Activated naive CD8-positive, alpha-beta T cell treated with anti-CD3 and anti-CD28 coated beads for 36 hours (primary cell): Measurements from ENCODE around the gene PLIN1. TPM values are rescaled to one million over a fixed set of nuclear protein-coding genes. Genes with fewer than 3 reads are reported as not detected.
"Not testable (repeated sequence)": the region's sequence is repeated elsewhere in the genome, so short reads cannot be mapped to it uniquely, and the experiment has no call there.

ENCODE experiments used
- DNase-seq: peaks from one replicate; pipeline ENCODE4 v3.0.0; 2021
- H3K27ac Mint-ChIP-seq: one replicate; pipeline ENCODE4 v1.8.0; 2022; ENCODE audit warnings: mild to moderate bottlenecking, moderate library complexity, mixed read lengths
- H3K27me3 Mint-ChIP-seq: one replicate; pipeline ENCODE4 v1.8.0; 2022; ENCODE audit warnings: mild to moderate bottlenecking, mixed read lengths
- H3K36me3 Mint-ChIP-seq: one replicate; pipeline ENCODE4 v1.8.0; 2021; ENCODE audit warnings: mild to moderate bottlenecking, mixed read lengths
- H3K4me1 Mint-ChIP-seq: one replicate; pipeline ENCODE4 v1.8.0; 2021; ENCODE audit warnings: mixed read lengths
- H3K4me3 Mint-ChIP-seq: one replicate; pipeline ENCODE4 v1.8.0; 2022; ENCODE audit warnings: mild to moderate bottlenecking, moderate library complexity, mixed read lengths
- H3K9me3 Mint-ChIP-seq: one replicate; pipeline ENCODE4 v1.8.0; 2022; ENCODE audit warnings: mixed read lengths
- total RNA-seq, 2 experiments: library from RNA; stranded (reverse); gene quantifications; one replicate each; pipeline ENCODE4 v1.2.3, GENCODE V29; 2021

Gene PLIN1, protein sequence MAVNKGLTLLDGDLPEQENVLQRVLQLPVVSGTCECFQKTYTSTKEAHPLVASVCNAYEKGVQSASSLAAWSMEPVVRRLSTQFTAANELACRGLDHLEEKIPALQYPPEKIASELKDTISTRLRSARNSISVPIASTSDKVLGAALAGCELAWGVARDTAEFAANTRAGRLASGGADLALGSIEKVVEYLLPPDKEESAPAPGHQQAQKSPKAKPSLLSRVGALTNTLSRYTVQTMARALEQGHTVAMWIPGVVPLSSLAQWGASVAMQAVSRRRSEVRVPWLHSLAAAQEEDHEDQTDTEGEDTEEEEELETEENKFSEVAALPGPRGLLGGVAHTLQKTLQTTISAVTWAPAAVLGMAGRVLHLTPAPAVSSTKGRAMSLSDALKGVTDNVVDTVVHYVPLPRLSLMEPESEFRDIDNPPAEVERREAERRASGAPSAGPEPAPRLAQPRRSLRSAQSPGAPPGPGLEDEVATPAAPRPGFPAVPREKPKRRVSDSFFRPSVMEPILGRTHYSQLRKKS
- under 1 TPM; 0.23 to 0.34 TPM for total RNA-seq

DNA sequence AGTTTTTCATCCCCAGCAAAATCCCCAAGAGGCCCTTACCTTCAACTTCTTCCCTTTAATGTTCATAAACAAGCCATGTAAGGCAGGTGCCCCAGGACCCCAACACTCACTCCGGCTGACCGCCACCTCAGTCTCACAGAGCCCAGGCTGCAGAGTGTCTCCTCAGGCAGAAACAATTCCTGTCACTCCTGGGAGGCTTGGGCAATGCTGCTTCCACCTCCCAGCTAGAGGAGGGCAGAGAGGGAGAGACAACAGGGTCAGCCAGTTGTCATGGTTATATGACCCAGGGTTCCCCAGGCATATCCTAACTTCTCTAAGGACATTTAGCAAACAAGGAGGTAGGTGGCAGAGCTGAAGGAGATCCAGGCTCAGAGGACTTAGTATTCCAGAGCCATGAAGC is at the start of gene PLIN1:
PLIN1 (minus strand) TSS at position 156 of the 400 bp plus-strand sequence. CDS start 1,878 bp downstream, outside the sequence.
- no peaks in the 10 kb centered on the region for H3K36me3 Mint-ChIP-seq
- no peak for DNase-seq
- H3K27ac Mint-ChIP-seq, result no peak within 1 kb of the TSS
- no peaks in the 10 kb centered on the region for H3K4me1 Mint-ChIP-seq
- no peaks in the 10 kb centered on the region for H3K27me3 Mint-ChIP-seq
- no peaks in the 10 kb centered on the region for H3K9me3 Mint-ChIP-seq
- H3K4me3 Mint-ChIP-seq, result no peak within 1 kb of the TSS

DNA sequence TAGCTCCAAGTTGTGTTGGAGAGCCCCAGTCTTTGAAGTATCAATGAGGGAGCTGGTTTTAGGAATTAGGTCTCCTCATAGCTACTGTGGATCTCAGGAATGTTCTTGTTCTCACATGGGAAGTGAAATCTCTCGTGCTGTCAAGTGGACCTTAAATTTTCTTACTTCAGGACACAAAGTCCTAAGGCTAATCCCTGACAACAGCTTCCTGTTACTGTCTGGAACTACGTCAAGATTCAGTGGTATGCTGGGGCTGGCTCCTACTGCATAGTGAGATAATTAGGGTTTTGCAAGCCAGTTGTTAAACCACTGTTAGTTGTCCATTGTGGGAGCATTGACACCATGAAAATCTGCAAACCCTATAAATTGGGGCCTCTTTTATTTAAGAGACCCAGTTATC is 49.1 kb upstream of the PLIN1 start:
- Mint-ChIP-seq H3K9me3 (no peaks in the 10 kb centered on the region), H3K36me3 (no peaks in the 10 kb centered on the region), H3K4me1 (no peaks in the 10 kb centered on the region), H3K27ac (no peak overlapping the region), H3K4me3 (no peak overlapping the region), H3K27me3 (peaks cover 3% of the 10 kb centered on the region)
- DNase-seq, result no peak

DNA sequence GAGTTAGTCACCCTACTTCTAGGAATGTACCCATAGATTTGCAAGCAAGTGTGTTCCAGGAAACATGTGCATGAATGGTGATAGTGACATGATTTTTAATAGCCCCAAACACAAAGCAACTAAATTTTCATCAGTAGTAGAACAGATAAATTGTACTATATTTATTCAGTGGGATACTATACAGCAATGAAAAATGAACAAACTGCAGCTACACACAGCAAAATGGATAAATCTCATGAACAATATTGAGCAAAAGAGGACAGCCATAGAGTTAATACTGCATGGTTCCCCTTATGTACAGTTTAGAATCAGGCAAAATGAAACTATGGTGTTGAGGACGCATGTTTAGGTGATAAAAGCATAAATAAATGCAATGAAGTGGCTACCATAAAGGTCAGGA is 45.9 kb upstream of the PLIN1 start:
- no peak overlapping the region for H3K27ac Mint-ChIP-seq
- H3K9me3 Mint-ChIP-seq, result no peaks in the 10 kb centered on the region
- H3K27me3 Mint-ChIP-seq, result peaks cover 12% of the 10 kb centered on the region
- H3K36me3 Mint-ChIP-seq, result no peaks in the 10 kb centered on the region
- H3K4me3 Mint-ChIP-seq, result no peak overlapping the region
- no peak for DNase-seq
- H3K4me1 Mint-ChIP-seq, result no peaks in the 10 kb centered on the region

DNA sequence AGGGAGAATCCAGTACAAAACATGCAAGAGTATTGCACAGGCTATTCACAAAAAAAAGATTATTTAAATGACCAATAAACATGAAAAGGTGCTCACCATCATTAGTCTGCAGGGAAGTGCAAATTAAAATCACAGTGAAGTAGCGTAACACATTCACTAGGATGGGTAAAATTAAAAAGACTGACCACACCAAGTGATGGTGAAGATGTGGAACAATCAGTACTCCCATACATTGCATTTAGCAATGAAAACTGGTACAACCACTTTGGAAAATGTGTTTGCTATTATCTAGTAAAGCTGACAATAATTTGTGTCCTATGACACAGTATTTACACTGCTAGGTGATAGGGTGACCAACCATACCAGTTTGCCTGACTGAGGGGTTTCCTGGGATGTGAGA is 45.5 kb upstream of the PLIN1 start:
- DNase-seq, result no peak
- H3K9me3 Mint-ChIP-seq, result no peaks in the 10 kb centered on the region
- no peaks in the 10 kb centered on the region for H3K4me1 Mint-ChIP-seq
- H3K27ac Mint-ChIP-seq, result no peak overlapping the region
- H3K4me3 Mint-ChIP-seq, result no peak overlapping the region
- peaks cover 13% of the 10 kb centered on the region for H3K27me3 Mint-ChIP-seq
- H3K36me3 Mint-ChIP-seq, result no peaks in the 10 kb centered on the region

DNA sequence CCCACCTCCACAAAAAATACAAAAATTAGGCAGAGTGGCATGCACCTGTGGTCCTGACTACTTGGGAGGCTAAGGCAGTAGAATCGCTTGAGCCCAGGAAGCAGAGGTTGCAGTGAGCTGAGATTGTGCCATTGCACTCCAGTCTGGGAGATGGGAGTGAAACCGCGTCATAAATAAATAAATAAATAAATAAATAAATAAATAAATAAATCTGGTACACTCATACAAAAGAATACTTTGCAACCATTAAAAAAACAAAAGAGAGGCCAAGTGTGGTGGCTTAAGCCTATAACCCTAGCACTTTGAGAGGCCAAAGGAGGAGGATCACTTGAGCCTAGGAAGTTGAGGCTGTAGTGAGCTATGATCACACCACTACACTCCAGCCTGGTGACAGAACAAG is 43.9 kb upstream of the PLIN1 start:
- Mint-ChIP-seq H3K4me1 (no peaks in the 10 kb centered on the region), H3K27ac (no peak overlapping the region), H3K27me3 (peaks cover 13% of the 10 kb centered on the region), H3K9me3 (no peaks in the 10 kb centered on the region), H3K36me3 (no peaks in the 10 kb centered on the region), H3K4me3 (no peak overlapping the region)
- no peak for DNase-seq

DNA sequence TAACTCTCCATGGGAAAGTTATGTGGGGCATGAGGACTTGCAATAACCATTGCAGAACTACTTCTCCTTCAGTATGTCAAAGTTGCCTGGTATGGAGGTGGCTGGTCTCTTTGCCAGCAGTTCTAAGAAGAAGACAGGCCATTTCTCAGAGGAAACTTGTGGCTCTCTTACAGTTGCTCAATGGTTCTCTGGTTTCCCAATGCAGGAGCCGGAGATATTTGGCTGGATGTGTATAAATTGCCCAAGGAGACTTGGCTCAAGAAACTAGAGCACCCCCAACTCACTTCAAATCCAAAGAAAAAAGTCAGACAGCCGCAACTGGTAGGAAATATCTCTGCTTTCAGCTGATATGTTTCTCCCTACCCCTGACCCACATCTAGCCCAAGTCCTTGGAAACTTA is 35.6 kb upstream of the PLIN1 start:
- Mint-ChIP-seq H3K36me3 (no peaks in the 10 kb centered on the region), H3K27me3 (no peaks in the 10 kb centered on the region), H3K27ac (no peak overlapping the region), H3K4me1 (no peaks in the 10 kb centered on the region), H3K4me3 (no peak overlapping the region), H3K9me3 (no peaks in the 10 kb centered on the region)
- DNase-seq, result no peak

DNA sequence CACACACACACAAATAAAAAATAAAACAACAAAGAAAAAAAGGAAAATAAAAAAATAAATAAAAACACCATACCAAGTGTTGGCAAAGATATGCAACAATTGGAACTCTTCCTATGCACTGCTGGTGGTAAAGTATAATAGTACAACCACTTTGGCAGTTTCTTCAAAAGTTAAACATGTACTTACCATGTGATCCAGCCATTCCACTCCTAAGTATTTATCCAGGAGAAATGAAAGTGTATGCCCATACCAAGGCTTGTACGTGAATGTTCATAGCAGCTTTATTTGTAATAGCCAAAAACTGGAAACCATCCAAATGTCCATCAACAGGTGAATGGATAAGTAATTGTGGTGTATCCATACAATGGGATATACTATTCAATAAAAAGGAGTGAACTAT is 28.4 kb upstream of the PLIN1 start:
- DNase-seq, result no peak
- Mint-ChIP-seq H3K9me3 (no peaks in the 10 kb centered on the region), H3K36me3 (no peaks in the 10 kb centered on the region), H3K27me3 (peaks cover 19% of the 10 kb centered on the region), H3K27ac (no peak overlapping the region), H3K4me1 (no peaks in the 10 kb centered on the region), H3K4me3 (no peak overlapping the region)

DNA sequence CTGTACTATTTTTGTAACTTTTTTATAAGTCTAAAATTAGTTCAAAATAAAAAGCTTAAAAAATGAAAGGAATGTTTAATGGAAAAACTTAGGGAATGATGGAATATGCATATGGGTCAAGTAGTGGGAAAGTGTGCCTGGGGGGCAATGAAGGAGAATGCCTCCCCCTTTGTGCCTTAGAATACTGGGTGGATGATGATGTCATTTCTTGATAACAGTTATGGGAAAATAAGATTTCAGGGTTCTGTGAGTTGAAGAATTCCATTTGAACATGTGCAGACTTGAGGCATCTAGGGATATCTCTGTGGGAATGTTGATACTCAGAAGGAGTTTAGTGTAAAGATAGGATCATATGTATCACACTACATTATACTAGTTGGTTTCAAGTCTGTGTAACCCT is 25.2 kb upstream of the PLIN1 start:
- Mint-ChIP-seq H3K9me3 (no peaks in the 10 kb centered on the region), H3K27ac (no peak overlapping the region), H3K4me1 (no peaks in the 10 kb centered on the region), H3K4me3 (no peak overlapping the region), H3K36me3 (no peaks in the 10 kb centered on the region), H3K27me3 (peaks cover 28% of the 10 kb centered on the region)
- no peak for DNase-seq

DNA sequence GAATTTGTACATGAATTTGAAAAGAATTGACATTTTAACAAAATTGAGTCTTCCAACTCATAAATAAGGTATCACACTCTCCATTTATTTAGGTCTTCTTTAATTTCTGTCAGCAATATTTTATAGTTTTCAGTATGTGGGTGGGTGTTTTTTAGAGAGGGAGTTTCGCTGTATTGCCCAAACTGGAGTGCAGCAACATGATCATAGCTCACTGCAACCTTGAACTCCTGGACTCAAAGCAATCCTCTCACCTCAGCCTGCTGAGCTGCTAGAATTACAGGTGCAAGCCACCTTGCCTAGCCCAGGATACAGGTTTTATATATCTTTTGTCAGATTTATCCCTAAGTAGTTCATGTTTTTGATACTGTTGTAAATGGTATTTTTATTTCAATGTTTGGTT is 16.0 kb upstream of the PLIN1 start:
- H3K4me3 Mint-ChIP-seq, result no peak overlapping the region
- no peaks in the 10 kb centered on the region for H3K36me3 Mint-ChIP-seq
- no peak for DNase-seq
- H3K4me1 Mint-ChIP-seq, result peaks cover 3% of the 10 kb centered on the region
- H3K27ac Mint-ChIP-seq, result no peak overlapping the region
- H3K9me3 Mint-ChIP-seq, result no peaks in the 10 kb centered on the region
- no peaks in the 10 kb centered on the region for H3K27me3 Mint-ChIP-seq

DNA sequence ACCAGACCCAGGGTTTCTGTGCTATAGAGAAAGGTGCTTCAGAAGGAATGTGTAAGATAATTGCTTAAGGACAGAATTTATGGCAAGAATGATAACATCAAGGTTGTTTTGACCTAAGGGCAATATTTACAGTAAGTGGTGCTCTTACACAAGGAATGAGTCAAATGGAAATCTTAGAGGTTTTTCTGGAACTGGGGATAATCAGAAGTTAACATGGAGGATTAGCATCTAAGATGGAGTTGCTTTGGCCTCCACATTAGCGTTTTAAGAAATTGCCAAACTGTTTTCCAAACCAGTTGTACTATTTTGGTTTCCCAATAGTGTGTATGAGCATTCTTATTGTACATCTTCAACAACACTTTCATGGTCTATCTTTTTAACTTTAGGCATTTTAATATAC is 14.5 kb upstream of the PLIN1 start:
- no peaks in the 10 kb centered on the region for H3K9me3 Mint-ChIP-seq
- no peak overlapping the region for H3K4me3 Mint-ChIP-seq
- H3K27me3 Mint-ChIP-seq, result no peaks in the 10 kb centered on the region
- H3K27ac Mint-ChIP-seq, result no peak overlapping the region
- no peaks in the 10 kb centered on the region for H3K36me3 Mint-ChIP-seq
- peaks cover 8% of the 10 kb centered on the region for H3K4me1 Mint-ChIP-seq
- no peak for DNase-seq

DNA sequence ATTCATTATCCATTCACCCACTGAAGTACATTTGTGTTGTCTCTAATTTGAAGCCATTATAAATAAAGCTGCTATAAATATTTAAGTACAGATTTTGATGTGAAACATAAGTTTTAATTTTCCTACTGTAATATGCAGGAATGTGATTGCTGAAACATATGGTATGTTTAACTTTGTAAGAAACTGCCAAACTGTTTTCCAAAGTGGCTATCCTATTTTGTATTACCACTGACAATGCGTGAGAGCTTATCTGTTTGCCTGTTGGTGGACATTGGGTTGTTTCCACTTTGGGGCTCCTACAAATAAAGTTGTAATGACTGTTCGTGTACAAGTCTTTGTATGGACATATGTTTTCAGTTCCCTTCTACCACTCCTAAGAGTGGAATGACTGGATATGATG is 13.9 kb upstream of the PLIN1 start:
- no peaks in the 10 kb centered on the region for H3K36me3 Mint-ChIP-seq
- H3K27ac Mint-ChIP-seq, result no peak overlapping the region
- no peaks in the 10 kb centered on the region for H3K9me3 Mint-ChIP-seq
- H3K4me1 Mint-ChIP-seq, result peaks cover 8% of the 10 kb centered on the region
- no peaks in the 10 kb centered on the region for H3K27me3 Mint-ChIP-seq
- H3K4me3 Mint-ChIP-seq, result no peak overlapping the region
- no peak for DNase-seq

DNA sequence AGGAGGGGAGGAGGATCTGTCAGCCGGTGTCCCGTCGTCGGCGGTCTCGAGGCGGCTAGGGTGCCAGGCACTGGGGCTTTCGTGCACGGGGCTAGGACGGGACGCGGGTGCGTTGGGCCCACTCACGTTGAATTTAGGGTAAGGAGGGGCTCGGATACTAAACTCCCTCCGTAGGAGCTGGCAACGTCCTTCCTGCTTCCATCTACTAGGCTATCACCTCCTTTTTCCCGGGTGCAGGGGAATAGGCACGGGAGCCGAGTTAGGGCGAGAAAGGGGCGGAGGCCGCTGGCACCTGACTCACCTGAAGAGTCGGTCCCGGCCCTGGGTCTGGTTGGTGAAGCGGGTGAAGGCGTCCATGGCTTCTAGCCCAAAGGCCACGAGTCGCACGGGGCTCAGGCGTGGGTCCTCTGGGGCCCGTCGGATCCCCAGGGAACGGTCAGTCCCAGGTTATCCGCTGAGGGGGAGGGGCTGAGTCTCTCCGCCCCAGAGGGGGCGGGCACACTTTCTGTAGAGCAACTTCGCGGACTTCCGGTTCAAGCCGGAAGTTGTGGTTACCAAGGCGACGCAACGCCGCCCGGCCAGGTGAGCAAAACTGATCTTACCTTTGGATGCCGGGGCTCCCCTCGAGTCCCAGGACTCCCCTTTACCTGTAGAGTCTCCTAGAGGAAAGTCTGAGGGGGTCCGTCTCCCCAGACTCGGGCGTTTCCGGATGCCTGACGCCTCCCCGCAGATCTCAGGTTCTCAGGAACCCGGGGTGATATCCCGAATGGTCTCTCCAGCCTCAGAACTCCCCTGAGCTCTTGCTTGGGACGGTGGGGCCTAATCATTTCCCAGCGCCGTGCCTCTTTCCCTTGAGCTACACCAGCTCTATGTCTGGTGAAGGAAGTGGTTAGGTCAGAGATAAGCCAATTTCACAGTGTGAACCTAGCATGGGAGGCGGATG is 11.4 kb upstream of the PLIN1 start, which contains the start of the genes PEX11A and WDR93:
PEX11A (minus strand) TSS at position 479 of the 943 bp plus-strand sequence; CDS start at position 357, 122 bp downstream.
WDR93 (plus strand) TSS at position 536 of the 943 bp plus-strand sequence. CDS start 10,936 bp downstream, outside the sequence.
- H3K4me1 Mint-ChIP-seq, result peaks cover 10% of the 10 kb centered on the region
- peak within 1 kb of the TSS; percentile 29 for H3K27ac Mint-ChIP-seq
- peak; percentile 71 for DNase-seq
- peak within 1 kb of the TSS; percentile 86 for H3K4me3 Mint-ChIP-seq
- no peaks in the 10 kb centered on the region for H3K27me3 Mint-ChIP-seq
- H3K9me3 Mint-ChIP-seq, result no peaks in the 10 kb centered on the region
- H3K36me3 Mint-ChIP-seq, result peaks cover under 1% of the 10 kb centered on the region

DNA sequence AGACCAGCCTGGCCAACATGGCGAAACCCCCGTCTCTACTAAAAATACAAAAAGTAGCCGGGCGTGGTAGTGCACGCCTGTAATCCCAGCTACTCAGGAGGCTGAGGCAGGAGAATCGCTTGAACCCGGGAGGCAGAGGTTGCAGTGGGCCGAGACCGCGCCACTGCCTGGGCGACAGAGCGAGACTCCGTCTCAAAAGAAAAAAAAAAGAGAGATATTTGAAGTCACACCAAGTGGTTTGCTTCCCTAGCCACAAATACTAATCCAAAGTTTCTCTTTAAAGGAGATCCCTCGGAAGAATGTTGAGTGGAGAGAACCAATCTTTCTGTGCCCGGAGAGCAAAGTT is 10.7 kb upstream of the PLIN1 start:
- H3K4me3 Mint-ChIP-seq, result peak overlapping the region; percentile 86
- H3K36me3 Mint-ChIP-seq, DNase-seq, H3K27me3 Mint-ChIP-seq, H3K4me1 Mint-ChIP-seq, H3K27ac Mint-ChIP-seq, H3K9me3 Mint-ChIP-seq: not testable (repeated sequence)

DNA sequence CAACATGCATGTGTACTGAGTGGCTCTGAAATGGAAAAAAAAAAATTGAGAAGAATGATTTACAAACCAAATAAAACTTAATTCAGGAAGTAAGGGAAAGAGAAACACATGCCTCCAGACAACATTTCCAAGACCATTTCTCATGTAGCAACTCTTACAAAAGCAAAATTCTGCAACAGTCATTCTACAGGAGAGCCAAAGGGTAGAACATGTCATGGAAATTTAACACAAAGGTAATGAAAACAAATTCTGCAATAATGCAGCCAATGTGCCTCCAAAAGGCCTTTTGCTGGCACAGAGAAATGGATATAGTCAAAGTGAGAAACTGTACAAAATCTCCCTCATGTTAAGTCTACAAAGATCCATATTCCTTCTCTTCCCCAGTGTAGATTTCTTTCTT is 7.4 kb upstream of the PLIN1 start:
- no peaks in the 10 kb centered on the region for H3K27me3 Mint-ChIP-seq
- DNase-seq, result no peak
- peaks cover 10% of the 10 kb centered on the region for H3K4me1 Mint-ChIP-seq
- H3K9me3 Mint-ChIP-seq, result no peaks in the 10 kb centered on the region
- peaks cover 2% of the 10 kb centered on the region for H3K36me3 Mint-ChIP-seq
- no peak overlapping the region for H3K4me3 Mint-ChIP-seq
- H3K27ac Mint-ChIP-seq, result no peak overlapping the region

DNA sequence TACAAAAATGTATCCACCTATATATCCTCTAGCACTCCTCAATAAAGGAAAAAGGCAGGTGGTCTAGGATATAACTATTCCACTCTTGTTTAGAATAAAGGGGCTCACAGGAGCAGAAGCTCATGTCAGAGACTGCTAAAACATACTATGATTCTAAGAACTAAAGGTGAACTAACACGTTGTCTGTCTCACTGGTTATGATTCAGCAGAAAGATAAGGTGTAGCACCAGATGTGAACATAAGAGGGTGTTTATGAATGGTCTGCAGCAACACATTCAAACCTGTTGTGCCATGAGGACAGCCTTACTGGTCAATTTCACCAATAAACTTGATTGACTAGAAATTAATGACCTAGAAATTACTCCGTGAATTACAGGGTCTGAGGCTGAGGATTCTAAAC is 6.8 kb upstream of the PLIN1 start:
- no peaks in the 10 kb centered on the region for H3K9me3 Mint-ChIP-seq
- H3K36me3 Mint-ChIP-seq, result peaks cover 2% of the 10 kb centered on the region
- H3K4me1 Mint-ChIP-seq, result peaks cover 8% of the 10 kb centered on the region
- H3K4me3 Mint-ChIP-seq, result no peak overlapping the region
- no peak for DNase-seq
- no peak overlapping the region for H3K27ac Mint-ChIP-seq
- H3K27me3 Mint-ChIP-seq, result no peaks in the 10 kb centered on the region
